A549 (cell line): ENCODE measurements around the gene LRIG1.

ENCODE experiments used
- BHLHE40 ChIP-seq: IDR thresholded peaks from 2 replicates; pipeline ENCODE4 v1.6.1; 2012; ENCODE audit warnings: low read depth, low read length, inconsistent platforms
- CBX8 ChIP-seq: fragments of 200-600 bp; sonication (generic); IDR thresholded peaks from 2 replicates; pipeline ENCODE4 v1.6.1; 2016
- CEBPB ChIP-seq, 2 experiments: fragments of >200 bp in 1 of 2; sonication (Bioruptor Twin) in 1 of 2; formaldehyde crosslinking in 1 of 2; IDR thresholded peaks; 2 replicates each; pipeline ENCODE4 v1.6.1; 2012 to 2016
- CHD2 ChIP-seq: fragments of 150-350 bp; IDR thresholded peaks from 2 replicates; pipeline ENCODE4 v1.6.1; 2014; ENCODE audit warnings: low read length; ENCODE audit not compliant: partially characterized antibody
- CTCF ChIP-seq: fragments of >200 bp; sonication (Bioruptor Twin); formaldehyde crosslinking; IDR thresholded peaks from 3 replicates; pipeline ENCODE4 v1.5.1; 2016
- POLR2A ChIP-seq: IDR thresholded peaks from 2 replicates; pipeline ENCODE4 v1.6.1; 2012; ENCODE audit warnings: mild to moderate bottlenecking, low read length
- RAD21 ChIP-seq, 2 experiments: fragments of >200 bp in 1 of 2; sonication (Bioruptor Twin) in 1 of 2; formaldehyde crosslinking in 1 of 2; IDR thresholded peaks in 1 of 2; conservative IDR thresholded peaks in 1 of 2; 2 replicates in 1 of 2; 3 replicates in 1 of 2; pipeline ENCODE4 v1.6.1; 2012 to 2018; ENCODE audit warnings: inconsistent platforms in 1 of 2
- RCOR1 ChIP-seq: fragments of 150-350 bp; IDR thresholded peaks from 2 replicates; pipeline ENCODE4 v1.6.1; 2014; ENCODE audit warnings: antibody characterized with exemption, low read length, low read depth
- REST ChIP-seq: fragments of 200-600 bp; sonication (generic); IDR thresholded peaks from 2 replicates; pipeline ENCODE4 v1.6.1; 2016; ENCODE audit warnings: antibody characterized with exemption, mild to moderate bottlenecking, moderate library complexity
- RNF2 ChIP-seq: fragments of 200-600 bp; sonication (generic); IDR thresholded peaks from 2 replicates; pipeline ENCODE4 v1.6.1; 2016; ENCODE audit warnings: low read depth, mild to moderate bottlenecking, antibody characterized with exemption, moderate library complexity, borderline replicate concordance
- USF2 ChIP-seq: fragments of 450-650 bp; IDR thresholded peaks from 2 replicates; pipeline ENCODE4 v1.6.1; 2014; ENCODE audit warnings: antibody characterized with exemption
- ZFP36 ChIP-seq: fragments of 450-650 bp; IDR thresholded peaks from 2 replicates; pipeline ENCODE4 v1.6.1; 2014; ENCODE audit warnings: borderline replicate concordance; ENCODE audit not compliant: partially characterized antibody
- TF ChIP-seq, protein P1 (sequence below): IDR thresholded peaks from 2 replicates; pipeline ENCODE4 v1.6.1; 2012

GRCh38 chr3:66411474-66411873 is 89.3 kb downstream of the LRIG1 start:
- no peak for TF ChIP-seq CTCF
- TF ChIP-seq POLR2A: no peak
- no peak for TF ChIP-seq USF2
- TF ChIP-seq RAD21 (conservative IDR thresholded peaks at IDR 0.05 in 1 of 2, IDR thresholded peaks at IDR 0.05 in 1 of 2): no peak
- no peak for TF ChIP-seq CEBPB (IDR thresholded peaks at IDR 0.05)
- no peak for TF ChIP-seq CBX8
- TF ChIP-seq, protein P1, sequence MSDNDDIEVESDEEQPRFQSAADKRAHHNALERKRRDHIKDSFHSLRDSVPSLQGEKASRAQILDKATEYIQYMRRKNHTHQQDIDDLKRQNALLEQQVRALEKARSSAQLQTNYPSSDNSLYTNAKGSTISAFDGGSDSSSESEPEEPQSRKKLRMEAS: no peak
- TF ChIP-seq BHLHE40: no peak
- no peak for TF ChIP-seq REST
- TF ChIP-seq RCOR1: no peak
- TF ChIP-seq ZFP36: no peak
- TF ChIP-seq CHD2: no peak
- no peak for TF ChIP-seq RNF2
